Trophoblast cell (in vitro differentiated cells and primary cell): Measurements from ENCODE around the gene XYLT1.
A peak's percentile ranks its signal among the peaks of the same experiment; 100 is the strongest.

Experiments
- DNase-seq, 2 donors: peaks; one replicate each; pipeline ENCODE4 v3.0.0-alpha.2; 2016
- H2AFZ ChIP-seq: 2 replicates; pipeline ENCODE4 v1.6.1; 2013; ENCODE audit warnings: low read length, moderate library complexity, mild to moderate bottlenecking; ENCODE audit not compliant: insufficient read depth, poor library complexity
- H2AK5ac ChIP-seq: 2 replicates; pipeline ENCODE4 v1.6.1; 2013; ENCODE audit warnings: mild to moderate bottlenecking, low read length
- H2BK120ac ChIP-seq: 2 replicates; pipeline ENCODE4 v1.6.1; 2013; ENCODE audit warnings: low read length, mild to moderate bottlenecking, moderate library complexity; ENCODE audit not compliant: insufficient read depth, poor library complexity
- H2BK12ac ChIP-seq: 2 replicates; pipeline ENCODE4 v1.6.1; 2013; ENCODE audit warnings: mild to moderate bottlenecking, low read length, moderate library complexity
- H2BK5ac ChIP-seq: 2 replicates; pipeline ENCODE4 v1.6.1; 2013; ENCODE audit warnings: low read length, low read depth, moderate library complexity, mild to moderate bottlenecking; ENCODE audit not compliant: poor library complexity
- H3K14ac ChIP-seq: 2 replicates; pipeline ENCODE4 v1.6.1; 2013; ENCODE audit warnings: mild to moderate bottlenecking, low read length
- H3K18ac ChIP-seq: 2 replicates; pipeline ENCODE4 v1.6.1; 2013; ENCODE audit warnings: mild to moderate bottlenecking, low read length
- H3K23ac ChIP-seq: 2 replicates; pipeline ENCODE4 v1.6.1; 2013; ENCODE audit warnings: low read length
- H3K27ac ChIP-seq: 2 replicates; pipeline ENCODE4 v1.5.1; 2013; ENCODE audit warnings: low read depth, mild to moderate bottlenecking, inconsistent platforms, low read length, moderate library complexity
- H3K27me3 ChIP-seq: 2 replicates; pipeline ENCODE4 v1.6.1; 2013; ENCODE audit warnings: inconsistent platforms, mild to moderate bottlenecking, low read length, moderate library complexity; ENCODE audit not compliant: insufficient read depth
- H3K36me3 ChIP-seq, 2 experiments: 1 replicate in 1 of 2; 2 replicates in 1 of 2; pipeline ENCODE4 v1.6.1; 2013; ENCODE audit warnings: low read length in 2 of 2, mild to moderate bottlenecking in 2 of 2, moderate library complexity in 1 of 2; ENCODE audit not compliant: insufficient read depth in 2 of 2, control insufficient read depth in 1 of 2
- H3K4ac ChIP-seq: 2 replicates; pipeline ENCODE4 v1.6.1; 2013; ENCODE audit warnings: low read depth, mild to moderate bottlenecking, low read length, moderate library complexity
- H3K4me1 ChIP-seq, 2 experiments: 1 replicate in 1 of 2; 2 replicates in 1 of 2; pipeline ENCODE4 v1.6.1; 2013; ENCODE audit warnings: low read length in 2 of 2, mild to moderate bottlenecking in 2 of 2, moderate library complexity in 1 of 2; ENCODE audit not compliant: insufficient read depth in 2 of 2, control insufficient read depth in 1 of 2
- H3K4me2 ChIP-seq: 2 replicates; pipeline ENCODE4 v1.6.1; 2013; ENCODE audit warnings: inconsistent platforms, mild to moderate bottlenecking, low read length, moderate library complexity
- H3K4me3 ChIP-seq: 2 replicates; pipeline ENCODE4 v1.5.1; 2013; ENCODE audit warnings: mild to moderate bottlenecking, low read depth, low read length, inconsistent platforms
- H3K79me1 ChIP-seq: one replicate; pipeline ENCODE4 v1.6.1; 2013; ENCODE audit warnings: low read length
- H3K79me2 ChIP-seq: 2 replicates; pipeline ENCODE4 v1.6.1; 2013; ENCODE audit warnings: low read length, mild to moderate bottlenecking; ENCODE audit not compliant: control insufficient read depth, insufficient read depth, poor library complexity
- H3K9ac ChIP-seq: 2 replicates; pipeline ENCODE4 v1.6.1; 2013; ENCODE audit warnings: mild to moderate bottlenecking, low read length
- H3K9me3 ChIP-seq: 2 replicates; pipeline ENCODE4 v1.6.1; 2013; ENCODE audit warnings: low read depth, mild to moderate bottlenecking, control low read depth, inconsistent platforms, low read length; ENCODE audit not compliant: insufficient read depth
- H4K12ac ChIP-seq: 2 replicates; pipeline ENCODE4 v1.6.1; 2013; ENCODE audit warnings: low read depth, mild to moderate bottlenecking, low read length, moderate library complexity
- H4K8ac ChIP-seq: 2 replicates; pipeline ENCODE4 v1.6.1; 2013; ENCODE audit warnings: low read depth, mild to moderate bottlenecking, low read length, moderate library complexity
- H4K91ac ChIP-seq: one replicate; pipeline ENCODE4 v1.6.1; 2013; ENCODE audit warnings: low read depth, mild to moderate bottlenecking, low read length, moderate library complexity
- WGBS: extraction: QIAGEN DNeasy Blood & Tissue Kit; methylation state at CpG from one replicate; pipeline ENCODE4 v1.1.7; 2013; ENCODE audit warnings: missing lambda C conversion rate; ENCODE audit not compliant: insufficient read length, insufficient coverage; ENCODE audit errors: extremely low coverage; 5-methylcytosine and 5-hydroxymethylcytosine counted together

Gene XYLT1

DNA sequence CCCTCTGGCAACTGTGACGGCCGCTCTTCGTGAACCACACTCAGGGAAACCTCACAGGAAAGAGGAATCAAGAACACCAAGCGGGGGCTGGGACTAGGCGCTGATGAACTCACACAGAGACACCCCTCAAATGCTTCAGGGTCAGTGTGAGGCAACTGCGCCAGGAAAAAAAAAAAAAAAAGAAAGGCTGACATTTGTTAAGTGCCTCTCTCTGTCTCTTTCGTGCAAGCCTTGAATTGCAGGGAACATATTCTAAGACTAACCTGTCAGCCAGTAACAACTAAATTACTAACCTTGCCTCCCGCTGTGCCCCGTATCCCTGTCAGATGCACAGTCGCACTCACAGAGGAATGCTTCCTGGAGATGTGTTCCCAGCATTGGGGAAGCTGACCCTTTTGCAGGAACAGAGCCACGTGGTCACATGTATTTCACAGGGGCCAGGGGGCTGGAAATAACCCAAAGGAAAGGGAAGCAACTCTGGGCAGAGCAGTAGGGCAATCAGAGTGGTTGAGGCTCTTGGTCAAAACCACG is 247.8 kb downstream of the XYLT1 start:
- Histone ChIP-seq H3K9ac (no peak overlapping the region), H3K4me2 (no peak overlapping the region), H3K23ac (no peak overlapping the region), H2AFZ (no peak overlapping the region), H2BK5ac (no peak overlapping the region), H3K4me1 (peaks cover 0 to 7% of the 10 kb centered on the region in 2 experiments), H3K4ac (no peak overlapping the region), H3K27ac (no peak overlapping the region), H3K9me3 (no peaks in the 10 kb centered on the region), H2BK120ac (no peak overlapping the region), H3K79me2 (no peaks in the 10 kb centered on the region), H4K91ac (no peak overlapping the region), H3K36me3 (no peaks in the 10 kb centered on the region), H3K27me3 (no peaks in the 10 kb centered on the region), H2AK5ac (no peak overlapping the region), H3K14ac (no peak overlapping the region), H4K12ac (no peak overlapping the region), H3K4me3 (no peak overlapping the region), H4K8ac (no peak overlapping the region), H3K18ac (no peak overlapping the region), H3K79me1 (no peaks in the 10 kb centered on the region), H2BK12ac (no peak overlapping the region)
- no CpG with 5 or more reads among the region's 12 CpGs for WGBS
- no peak for DNase-seq

DNA sequence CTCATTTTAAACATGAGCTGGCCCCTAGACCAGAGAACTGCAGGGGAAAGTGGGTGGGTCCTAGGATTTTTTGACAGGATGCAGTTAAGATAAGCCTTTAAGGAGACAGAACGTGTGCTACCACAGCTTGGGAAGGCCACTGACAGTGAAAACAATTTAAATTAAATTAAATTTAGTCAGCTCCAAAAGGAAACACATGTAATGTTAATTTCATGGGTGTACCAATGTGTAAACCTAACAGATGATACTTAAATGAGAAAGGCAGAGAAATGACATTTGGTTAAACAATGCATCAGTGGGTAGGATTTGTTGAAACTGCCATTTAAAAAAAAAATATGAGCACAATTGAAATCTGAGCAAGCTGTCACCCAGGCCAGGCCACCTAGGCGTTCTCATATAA is 250.8 kb downstream of the XYLT1 start:
- Histone ChIP-seq H3K27me3 (no peaks in the 10 kb centered on the region), H3K4ac (no peak overlapping the region), H3K18ac (no peak overlapping the region), H3K27ac (no peak overlapping the region), H2BK120ac (no peak overlapping the region), H3K9me3 (no peaks in the 10 kb centered on the region), H3K4me1 (no peaks in the 10 kb centered on the region), H2BK5ac (no peak overlapping the region), H2AFZ (no peak overlapping the region), H3K9ac (no peak overlapping the region), H4K91ac (no peak overlapping the region), H2BK12ac (no peak overlapping the region), H3K79me2 (no peaks in the 10 kb centered on the region), H3K4me2 (no peak overlapping the region), H3K23ac (no peak overlapping the region), H4K12ac (no peak overlapping the region), H3K36me3 (no peaks in the 10 kb centered on the region), H3K79me1 (no peaks in the 10 kb centered on the region), H3K14ac (no peak overlapping the region), H4K8ac (no peak overlapping the region), H3K4me3 (no peak overlapping the region), H2AK5ac (no peak overlapping the region)
- DNase-seq: no peak
- no CpG with 5 or more reads among the region's 2 CpGs for WGBS

DNA sequence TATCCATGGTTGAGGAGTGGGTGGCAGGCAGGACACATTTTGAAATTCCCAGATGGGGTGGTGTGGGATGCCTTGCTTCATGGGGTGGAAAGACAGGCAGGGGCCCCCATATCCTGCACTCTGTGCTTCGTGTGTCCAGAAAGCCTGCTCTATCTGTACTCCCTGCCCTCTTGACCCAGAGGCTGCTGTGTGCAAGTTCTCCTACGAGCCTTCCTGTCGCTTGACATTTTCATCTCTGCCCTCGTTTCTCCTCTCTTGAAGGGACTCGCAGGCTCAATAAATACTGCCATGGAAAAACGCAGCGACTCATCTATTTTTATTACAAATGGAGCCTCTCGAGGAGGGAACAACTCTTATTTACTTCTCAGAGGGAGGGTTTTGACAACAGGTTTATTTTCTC is 254.8 kb downstream of the XYLT1 start:
- Histone ChIP-seq H3K27me3 (no peaks in the 10 kb centered on the region), H3K4ac (no peak overlapping the region), H4K8ac (no peak overlapping the region), H2BK12ac (no peak overlapping the region), H3K4me2 (no peak overlapping the region), H3K79me2 (no peaks in the 10 kb centered on the region), H3K4me3 (no peak overlapping the region), H2BK120ac (no peak overlapping the region), H3K23ac (no peak overlapping the region), H2BK5ac (no peak overlapping the region), H3K4me1 (no peaks in the 10 kb centered on the region), H3K79me1 (no peaks in the 10 kb centered on the region), H3K9me3 (no peaks in the 10 kb centered on the region), H2AK5ac (no peak overlapping the region), H2AFZ (no peak overlapping the region), H4K91ac (no peak overlapping the region), H3K14ac (no peak overlapping the region), H3K9ac (peak overlapping the region; percentile 22), H4K12ac (no peak overlapping the region), H3K18ac (no peak overlapping the region), H3K27ac (no peak overlapping the region), H3K36me3 (no peaks in the 10 kb centered on the region)
- no peak for DNase-seq
- WGBS: no CpG with 5 or more reads among the region's 8 CpGs

DNA sequence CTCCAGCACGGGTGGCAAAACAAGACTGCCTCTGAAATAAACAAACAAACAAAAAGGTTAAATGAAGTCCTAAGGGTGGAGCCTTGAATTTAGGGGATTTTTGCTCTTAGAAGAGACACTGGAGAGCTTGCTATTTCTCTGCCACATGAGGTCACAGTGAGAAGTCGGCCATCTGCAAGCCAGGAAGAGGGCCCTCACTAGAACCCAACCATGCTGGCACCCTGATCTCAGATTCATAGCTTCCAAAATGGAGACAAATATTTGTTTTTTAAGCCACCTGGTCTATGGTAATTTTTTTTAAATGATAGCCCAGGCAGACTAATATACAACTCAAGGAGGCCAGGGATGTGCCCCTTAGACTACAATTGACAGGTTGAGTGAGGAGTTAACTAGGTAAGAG is 255.5 kb downstream of the XYLT1 start:
- H3K9ac ChIP-seq: no peak overlapping the region
- no peak overlapping the region for H4K8ac ChIP-seq
- no peak overlapping the region for H2BK5ac ChIP-seq
- H3K4me3 ChIP-seq: no peak overlapping the region
- H3K27me3 ChIP-seq: no peaks in the 10 kb centered on the region
- no peaks in the 10 kb centered on the region for H3K9me3 ChIP-seq
- H3K79me2 ChIP-seq: no peaks in the 10 kb centered on the region
- no CpG with 5 or more reads among the region's 2 CpGs for WGBS
- H3K23ac ChIP-seq: no peak overlapping the region
- no peak overlapping the region for H3K18ac ChIP-seq
- peak; percentile 73 to 78 for DNase-seq
- no peak overlapping the region for H3K4ac ChIP-seq
- no peaks in the 10 kb centered on the region for H3K4me1 ChIP-seq
- no peak overlapping the region for H4K12ac ChIP-seq
- H3K14ac ChIP-seq: no peak overlapping the region
- no peaks in the 10 kb centered on the region for H3K36me3 ChIP-seq
- no peak overlapping the region for H3K27ac ChIP-seq
- no peak overlapping the region for H2AFZ ChIP-seq
- no peak overlapping the region for H2BK12ac ChIP-seq
- H3K4me2 ChIP-seq: no peak overlapping the region
- no peak overlapping the region for H2AK5ac ChIP-seq
- H3K79me1 ChIP-seq: no peaks in the 10 kb centered on the region
- H2BK120ac ChIP-seq: no peak overlapping the region
- H4K91ac ChIP-seq: no peak overlapping the region
